ENCODE data around the gene NPIPA8.
"Not testable (repeated sequence)": the region's sequence is repeated elsewhere in the genome, so short reads cannot be mapped to it uniquely, and the experiment has no call there.

The NPIPA8 gene

GRCh38 chr16:18293337-18293956 is 43.1 kb downstream of the NPIPA8 start:
- not testable (repeated sequence) for H3K4me3 ChIP-seq (ENCODE audit: control insufficient read depth, low read depth, low read length); DNase-seq (ENCODE audit: low read depth)

- DNase-seq (ENCODE audit: low read depth); H3K4me3 ChIP-seq (ENCODE audit: control insufficient read depth, low read depth, low read length): not testable (repeated sequence)
These were observed 45.6 kb downstream of the NPIPA8 start for GRCh38 chr16:18290959-18291358.

GRCh38 chr16:18286342-18286741 is 50.2 kb downstream of the NPIPA8 start:
- DNase-seq (ENCODE audit: low read depth); H3K4me3 ChIP-seq (ENCODE audit: control insufficient read depth, low read depth, low read length): not testable (repeated sequence)

DNA sequence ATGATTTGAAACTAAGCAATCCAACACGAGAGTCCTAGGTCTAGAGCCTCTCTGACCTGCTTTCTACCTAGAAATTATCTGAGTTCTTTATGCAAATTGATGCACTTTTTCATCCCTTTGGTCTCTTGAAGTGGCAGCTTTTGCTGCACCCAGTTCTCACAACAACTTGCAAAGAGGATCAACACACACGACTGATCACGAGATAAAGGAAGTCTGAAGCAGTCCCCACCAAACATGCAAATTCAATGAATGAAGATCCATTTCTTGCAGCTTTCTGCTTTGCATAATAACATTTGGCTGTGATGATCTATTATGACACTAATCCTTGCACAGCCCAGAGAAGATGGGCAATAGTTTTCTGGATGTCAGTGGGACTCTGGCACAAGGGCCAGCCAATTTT is 56.2 kb downstream of the NPIPA8 start:
- not testable (repeated sequence) for H3K4me3 ChIP-seq (ENCODE audit: control insufficient read depth, low read depth, low read length); DNase-seq (ENCODE audit: low read depth)

DNA sequence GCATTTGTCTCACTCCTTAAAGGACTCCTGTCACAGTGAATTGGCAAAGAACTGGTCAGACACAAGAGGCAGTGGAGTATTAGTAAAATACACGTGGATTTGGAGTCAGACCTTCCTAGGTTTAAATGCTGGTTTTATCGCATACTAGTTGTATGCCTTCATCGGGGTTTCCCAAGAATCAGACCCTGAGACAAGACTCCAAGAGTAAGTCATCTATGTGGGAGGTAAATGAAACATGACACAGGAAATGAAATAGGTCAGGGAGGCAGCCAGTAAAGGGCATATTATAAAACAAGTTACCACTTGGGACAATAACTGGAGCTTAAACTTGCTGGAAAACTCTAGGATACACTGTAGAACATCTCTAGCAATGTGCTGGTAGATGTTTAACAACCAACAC is 59.8 kb downstream of the NPIPA8 start:
- not testable (repeated sequence) for DNase-seq (ENCODE audit: low read depth); H3K4me3 ChIP-seq (ENCODE audit: control insufficient read depth, low read depth, low read length)

DNA sequence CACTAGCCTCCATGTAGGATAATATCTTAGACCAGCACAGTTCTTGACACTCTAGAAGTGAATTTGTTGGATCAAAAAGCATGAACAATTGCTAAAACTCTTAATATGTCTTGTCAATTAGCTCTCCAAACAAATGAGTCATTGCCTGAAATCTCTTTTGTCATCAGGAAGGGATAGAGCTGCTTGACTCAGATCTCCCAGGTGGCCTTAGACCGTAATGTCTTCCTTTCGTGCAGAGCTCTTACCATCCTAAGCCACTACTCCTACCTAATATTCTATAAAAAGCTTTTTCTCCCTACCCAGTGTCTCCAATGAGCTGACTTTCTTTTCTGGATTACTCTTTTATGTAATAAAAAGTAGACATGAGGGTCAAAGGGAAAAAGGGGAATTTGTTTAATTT is 66.4 kb downstream of the NPIPA8 start:
- DNase-seq (ENCODE audit: low read depth); H3K4me3 ChIP-seq (ENCODE audit: control insufficient read depth, low read depth, low read length): not testable (repeated sequence)
